Astrocyte of the cerebellum (primary cell): ENCODE results near the gene CD81.

Source experiments
- DNase-seq: peaks from one replicate; pipeline ENCODE4 v3.0.0-alpha.2; 2011; ENCODE audit warnings: low read depth
- H3K4me3 ChIP-seq: 2 replicates; pipeline ENCODE4 v1.5.1; 2011; ENCODE audit warnings: mild to moderate bottlenecking, low read depth, low read length, moderate library complexity
- CTCF ChIP-seq: IDR thresholded peaks from 2 replicates; pipeline ENCODE4 v1.5.1; 2012; ENCODE audit warnings: low read length, low read depth, moderate library complexity, mild to moderate bottlenecking; ENCODE audit errors: missing control alignments
- in situ Hi-C: cut with HindIII; loops from 2 replicates; pipeline ENCODE4 v1.10.0; 2017; ENCODE audit warnings: low sequenced_read_pairs

CD81 gene

GRCh38 chr11:2436521-2437031, 59.5 kb downstream of the CD81 start:
- in situ Hi-C loops: no loop called here
- H3K4me3 ChIP-seq: no peak overlapping the region
- no peak for DNase-seq
- no peak for TF ChIP-seq CTCF

GRCh38 chr11:2437516-2437915, 60.4 kb downstream of the CD81 start:
- no peak overlapping the region for H3K4me3 ChIP-seq
- in situ Hi-C loops: no loop called here
- no peak for DNase-seq
- no peak for TF ChIP-seq CTCF

GRCh38 chr11:2439820-2440219, 62.7 kb downstream of the CD81 start:
- in situ Hi-C loops: no loop called here
- TF ChIP-seq CTCF: no peak
- no peak for DNase-seq
- H3K4me3 ChIP-seq: no peak overlapping the region

- in situ Hi-C loops: no loop called here
- no peak overlapping the region for H3K4me3 ChIP-seq
- DNase-seq: no peak
- no peak for TF ChIP-seq CTCF
These were observed 63.5 kb downstream of the CD81 start for GRCh38 chr11:2440646-2441045.

- TF ChIP-seq CTCF: no peak
- DNase-seq: no peak
- in situ Hi-C loops: no loop called here
- H3K4me3 ChIP-seq: no peak overlapping the region
These were observed 64.1 kb downstream of the CD81 start for GRCh38 chr11:2441171-2441570.

GRCh38 chr11:2442589-2442988, 65.5 kb downstream of the CD81 start:
- no peak for TF ChIP-seq CTCF
- no peak for DNase-seq
- no peak overlapping the region for H3K4me3 ChIP-seq
- in situ Hi-C loops: no loop called here

GRCh38 chr11:2443406-2443805, 66.3 kb downstream of the CD81 start:
- in situ Hi-C loops: no loop called here
- H3K4me3 ChIP-seq: no peak overlapping the region
- no peak for TF ChIP-seq CTCF
- no peak for DNase-seq
